ENCODE results near the gene PTPRM. TPM values are rescaled to one million over a fixed set of nuclear protein-coding genes. Genes with fewer than 3 reads are reported as not detected.

PTPRM gene
- total and polyA plus RNA-seq, 2 experiments from 2014 or later: 1.6 to 5.3 TPM

DNA sequence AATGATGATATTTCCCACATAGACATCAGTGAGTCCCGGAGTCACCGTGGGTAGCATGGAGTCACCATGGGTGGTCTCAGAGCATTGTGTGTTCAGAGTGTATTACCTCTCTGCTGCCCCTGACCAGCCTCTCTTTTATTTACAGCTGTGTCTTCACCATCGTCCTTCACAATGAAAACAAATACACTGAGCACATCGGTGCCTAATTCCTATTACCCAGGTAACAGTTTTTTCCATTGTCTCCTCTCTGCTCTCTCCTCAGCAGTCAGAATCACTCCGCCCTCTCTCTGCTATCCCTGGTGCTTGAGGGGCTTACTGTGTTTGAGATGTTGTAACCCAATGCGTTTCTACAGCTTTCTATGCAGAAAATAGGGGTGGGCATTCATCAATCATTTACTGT is 680.6 kb downstream of the PTPRM start:
- Mint-ChIP-seq H3K4me3 (no peak overlapping the region), H3K9me3 (no peaks in the 10 kb centered on the region), H3K27ac (peak overlapping the region; percentile 24; the same call in 1 of the 2 replicates), H3K4me1 (peaks cover 39% of the 10 kb centered on the region), H3K27me3 (ENCODE audit: insufficient read depth, low read depth, poor library complexity) (no peaks in the 10 kb centered on the region), H3K36me3 (ENCODE audit: low read depth) (no peaks in the 10 kb centered on the region)
- Histone ChIP-seq H3K36me3 (ENCODE audit: insufficient read depth) (no peaks in the 10 kb centered on the region), H3K4me1 (ENCODE audit: insufficient read depth) (peaks cover 43% of the 10 kb centered on the region), H3K4me2 (no peak overlapping the region; the same call in 1 of the 2 replicates), H3K79me2 (replicated peaks; ENCODE audit: insufficient read depth) (no peaks in the 10 kb centered on the region), H2AFZ (no peak overlapping the region), H3F3A (replicated peaks; ENCODE audit: low read depth) (no peaks in the 10 kb centered on the region), H3K27ac (ENCODE audit: low read depth) (no peak overlapping the region), H3K27me3 (ENCODE audit: insufficient read depth) (no peaks in the 10 kb centered on the region), H3K4me3 (no peak overlapping the region), H3K9me2 (ENCODE audit: insufficient read depth) (no peaks in the 10 kb centered on the region), H4K20me1 (replicated peaks; ENCODE audit: insufficient read depth) (no peaks in the 10 kb centered on the region)
- DNase-seq (ENCODE audit: low spot score) (peak; percentile 17), ATAC-seq (peak; percentile 68)
- no peak for TF ChIP-seq NANOG (IDR thresholded peaks at IDR 0.05; ENCODE audit: borderline replicate concordance)

- Mint-ChIP-seq H3K9me3 (no peaks in the 10 kb centered on the region), H3K4me1 (peaks cover 45% of the 10 kb centered on the region), H3K27ac (no peak overlapping the region; the same call in 1 of the 2 replicates), H3K4me3 (no peak overlapping the region), H3K27me3 (ENCODE audit: insufficient read depth, low read depth, poor library complexity) (peaks cover 2% of the 10 kb centered on the region), H3K36me3 (ENCODE audit: low read depth) (no peaks in the 10 kb centered on the region)
- H3K36me3 ChIP-seq (ENCODE audit: insufficient read depth): no peaks in the 10 kb centered on the region
- no peaks in the 10 kb centered on the region for H3K9me2 ChIP-seq (ENCODE audit: insufficient read depth)
- H3K4me3 ChIP-seq: no peak overlapping the region
- H2AFZ ChIP-seq: no peak overlapping the region
- no peaks in the 10 kb centered on the region for H4K20me1 ChIP-seq (replicated peaks; ENCODE audit: insufficient read depth)
- H3F3A ChIP-seq (replicated peaks; ENCODE audit: low read depth): no peaks in the 10 kb centered on the region
- DNase-seq (ENCODE audit: low spot score) (no peak), ATAC-seq (no peak)
- H3K79me2 ChIP-seq (replicated peaks; ENCODE audit: insufficient read depth): no peaks in the 10 kb centered on the region
- H3K27me3 ChIP-seq (ENCODE audit: insufficient read depth): no peaks in the 10 kb centered on the region
- no peak for TF ChIP-seq STAT1 (IDR thresholded peaks at IDR 0.05; ENCODE audit: unreplicated experiment)
- TF ChIP-seq POLR2AphosphoS5 (IDR thresholded peaks at IDR 0.05; ENCODE audit: low read depth): no peak
- TF ChIP-seq EZH2 (IDR thresholded peaks at IDR 0.05; ENCODE audit: low read depth, unreplicated experiment): no peak
- TF ChIP-seq, protein P1, sequence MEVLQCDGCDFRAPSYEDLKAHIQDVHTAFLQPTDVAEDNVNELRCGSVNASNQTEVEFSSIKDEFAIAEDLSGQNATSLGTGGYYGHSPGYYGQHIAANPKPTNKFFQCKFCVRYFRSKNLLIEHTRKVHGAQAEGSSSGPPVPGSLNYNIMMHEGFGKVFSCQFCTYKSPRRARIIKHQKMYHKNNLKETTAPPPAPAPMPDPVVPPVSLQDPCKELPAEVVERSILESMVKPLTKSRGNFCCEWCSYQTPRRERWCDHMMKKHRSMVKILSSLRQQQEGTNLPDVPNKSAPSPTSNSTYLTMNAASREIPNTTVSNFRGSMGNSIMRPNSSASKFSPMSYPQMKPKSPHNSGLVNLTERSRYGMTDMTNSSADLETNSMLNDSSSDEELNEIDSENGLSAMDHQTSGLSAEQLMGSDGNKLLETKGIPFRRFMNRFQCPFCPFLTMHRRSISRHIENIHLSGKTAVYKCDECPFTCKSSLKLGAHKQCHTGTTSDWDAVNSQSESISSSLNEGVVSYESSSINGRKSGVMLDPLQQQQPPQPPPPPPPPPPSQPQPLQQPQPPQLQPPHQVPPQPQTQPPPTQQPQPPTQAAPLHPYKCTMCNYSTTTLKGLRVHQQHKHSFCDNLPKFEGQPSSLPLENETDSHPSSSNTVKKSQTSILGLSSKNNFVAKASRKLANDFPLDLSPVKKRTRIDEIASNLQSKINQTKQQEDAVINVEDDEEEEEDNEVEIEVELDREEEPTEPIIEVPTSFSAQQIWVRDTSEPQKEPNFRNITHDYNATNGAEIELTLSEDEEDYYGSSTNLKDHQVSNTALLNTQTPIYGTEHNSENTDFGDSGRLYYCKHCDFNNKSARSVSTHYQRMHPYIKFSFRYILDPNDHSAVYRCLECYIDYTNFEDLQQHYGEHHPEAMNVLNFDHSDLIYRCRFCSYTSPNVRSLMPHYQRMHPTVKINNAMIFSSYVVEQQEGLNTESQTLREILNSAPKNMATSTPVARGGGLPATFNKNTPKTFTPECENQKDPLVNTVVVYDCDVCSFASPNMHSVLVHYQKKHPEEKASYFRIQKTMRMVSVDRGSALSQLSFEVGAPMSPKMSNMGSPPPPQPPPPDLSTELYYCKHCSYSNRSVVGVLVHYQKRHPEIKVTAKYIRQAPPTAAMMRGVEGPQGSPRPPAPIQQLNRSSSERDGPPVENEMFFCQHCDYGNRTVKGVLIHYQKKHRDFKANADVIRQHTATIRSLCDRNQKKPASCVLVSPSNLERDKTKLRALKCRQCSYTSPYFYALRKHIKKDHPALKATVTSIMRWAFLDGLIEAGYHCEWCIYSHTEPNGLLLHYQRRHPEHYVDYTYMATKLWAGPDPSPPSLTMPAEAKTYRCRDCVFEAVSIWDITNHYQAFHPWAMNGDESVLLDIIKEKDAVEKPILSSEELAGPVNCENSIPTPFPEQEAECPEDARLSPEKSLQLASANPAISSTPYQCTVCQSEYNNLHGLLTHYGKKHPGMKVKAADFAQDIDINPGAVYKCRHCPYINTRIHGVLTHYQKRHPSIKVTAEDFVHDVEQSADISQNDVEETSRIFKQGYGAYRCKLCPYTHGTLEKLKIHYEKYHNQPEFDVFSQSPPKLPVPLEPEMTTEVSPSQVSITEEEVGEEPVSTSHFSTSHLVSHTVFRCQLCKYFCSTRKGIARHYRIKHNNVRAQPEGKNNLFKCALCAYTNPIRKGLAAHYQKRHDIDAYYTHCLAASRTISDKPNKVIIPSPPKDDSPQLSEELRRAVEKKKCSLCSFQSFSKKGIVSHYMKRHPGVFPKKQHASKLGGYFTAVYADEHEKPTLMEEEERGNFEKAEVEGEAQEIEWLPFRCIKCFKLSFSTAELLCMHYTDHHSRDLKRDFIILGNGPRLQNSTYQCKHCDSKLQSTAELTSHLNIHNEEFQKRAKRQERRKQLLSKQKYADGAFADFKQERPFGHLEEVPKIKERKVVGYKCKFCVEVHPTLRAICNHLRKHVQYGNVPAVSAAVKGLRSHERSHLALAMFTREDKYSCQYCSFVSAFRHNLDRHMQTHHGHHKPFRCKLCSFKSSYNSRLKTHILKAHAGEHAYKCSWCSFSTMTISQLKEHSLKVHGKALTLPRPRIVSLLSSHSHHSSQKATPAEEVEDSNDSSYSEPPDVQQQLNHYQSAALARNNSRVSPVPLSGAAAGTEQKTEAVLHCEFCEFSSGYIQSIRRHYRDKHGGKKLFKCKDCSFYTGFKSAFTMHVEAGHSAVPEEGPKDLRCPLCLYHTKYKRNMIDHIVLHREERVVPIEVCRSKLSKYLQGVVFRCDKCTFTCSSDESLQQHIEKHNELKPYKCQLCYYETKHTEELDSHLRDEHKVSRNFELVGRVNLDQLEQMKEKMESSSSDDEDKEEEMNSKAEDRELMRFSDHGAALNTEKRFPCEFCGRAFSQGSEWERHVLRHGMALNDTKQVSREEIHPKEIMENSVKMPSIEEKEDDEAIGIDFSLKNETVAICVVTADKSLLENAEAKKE (CRISPR knock-in tag; IDR thresholded peaks at IDR 0.05): no peak
- TF ChIP-seq NANOG (IDR thresholded peaks at IDR 0.05; ENCODE audit: borderline replicate concordance): no peak
- no peak for TF ChIP-seq REST (IDR thresholded peaks at IDR 0.05; ENCODE audit: unreplicated experiment)
- H3K27ac ChIP-seq (ENCODE audit: low read depth): no peak overlapping the region
- peaks cover 48% of the 10 kb centered on the region for H3K4me1 ChIP-seq (ENCODE audit: insufficient read depth)
- H3K4me2 ChIP-seq: 0 out of 2 replicates have a peak overlapping the region, but pooled peaks have one; percentile 1
These were observed 681.5 kb downstream of the PTPRM start for GRCh38 chr18:8248576-8248975.
